ENCODE data around the gene GRM4.

DNA sequence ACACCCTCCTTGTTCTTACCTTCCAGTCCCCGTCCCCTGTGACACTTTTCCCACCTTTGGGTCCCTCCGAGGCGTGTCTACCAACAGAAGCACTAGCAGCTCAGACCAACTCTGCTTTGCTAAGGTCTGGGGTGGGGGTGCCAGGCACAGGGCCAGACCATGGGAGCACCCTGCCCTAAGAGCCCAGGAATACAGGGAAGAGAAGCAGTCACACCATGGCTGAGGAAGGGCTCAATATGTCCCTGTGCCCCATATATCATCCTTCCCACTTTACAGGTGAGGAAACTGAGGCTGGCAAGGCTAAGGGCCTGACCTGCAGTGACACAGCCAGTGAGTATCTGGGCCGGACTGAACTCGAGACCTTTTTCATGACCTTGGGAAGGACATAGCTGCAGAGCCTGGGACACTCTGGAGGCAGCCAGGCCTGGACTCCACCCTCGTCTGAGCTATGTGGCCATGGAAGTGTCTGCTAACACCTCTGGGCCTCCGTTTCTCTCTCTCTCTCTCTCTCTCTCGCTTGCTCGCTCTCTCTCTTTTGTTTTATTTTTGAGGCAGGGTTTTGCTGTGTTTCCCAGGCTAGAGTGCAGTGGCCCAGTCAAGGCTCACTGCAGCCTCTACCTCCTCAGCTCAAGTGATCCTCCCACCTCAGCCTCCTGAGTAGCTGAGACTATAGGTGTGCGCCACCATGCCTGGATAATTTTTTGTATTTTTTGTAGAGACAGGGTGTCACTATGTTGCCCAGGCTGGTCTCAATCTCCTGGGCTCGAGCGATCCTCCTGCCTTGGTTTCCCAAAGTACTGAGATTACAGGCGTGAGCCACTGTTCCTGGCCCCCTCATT is 156.7 kb downstream of the GRM4 start:
- TF ChIP-seq CTCF (IDR thresholded peaks at IDR 0.05; ENCODE audit: low read depth, low read length): no peak
- no peak for TF ChIP-seq POLR2A (IDR thresholded peaks at IDR 0.05; ENCODE audit: extremely low read depth, insufficient read length)
- TF ChIP-seq MYC (IDR thresholded peaks at IDR 0.05; ENCODE audit: low read depth, low read length): no peak

Data from NB4 (cell line).